ENCODE results near the gene TNFAIP8L1.

DNA sequence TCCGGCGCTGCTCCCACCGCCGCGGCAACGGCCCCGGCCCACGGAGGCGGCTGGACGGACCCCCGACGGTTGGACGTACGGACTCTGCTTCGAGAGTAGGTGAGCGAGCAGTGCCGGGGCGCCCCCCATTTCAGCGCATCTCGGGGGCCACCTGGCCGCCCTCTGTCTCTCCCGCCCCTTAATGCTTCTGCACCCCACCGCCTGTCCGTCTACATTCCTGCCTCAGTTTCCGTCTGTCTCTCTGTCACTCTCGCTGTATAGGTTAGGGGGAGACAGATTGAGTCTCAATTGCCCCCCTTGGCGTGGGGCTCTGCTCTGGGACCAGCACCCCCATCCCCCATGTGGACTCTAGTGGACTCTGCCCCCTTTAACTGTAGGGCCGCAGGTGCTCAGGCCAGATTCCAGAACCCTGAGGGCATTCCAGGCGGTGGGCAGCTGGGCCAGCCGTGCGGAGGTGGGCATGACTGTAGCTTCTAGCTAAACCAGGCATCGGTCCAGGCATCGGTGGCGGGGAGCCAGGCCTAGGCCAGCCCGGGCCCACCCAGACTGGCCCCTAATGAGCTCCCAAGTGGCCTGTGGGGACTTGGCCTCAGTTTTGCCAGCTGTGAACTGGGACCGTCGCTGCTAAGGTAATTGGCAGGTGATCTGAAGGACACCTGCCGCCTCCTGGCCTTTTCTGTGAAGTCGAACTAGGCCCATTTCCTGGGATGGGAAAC is 373 bp downstream of the TNFAIP8L1 start:
- TF ChIP-seq, protein P1, sequence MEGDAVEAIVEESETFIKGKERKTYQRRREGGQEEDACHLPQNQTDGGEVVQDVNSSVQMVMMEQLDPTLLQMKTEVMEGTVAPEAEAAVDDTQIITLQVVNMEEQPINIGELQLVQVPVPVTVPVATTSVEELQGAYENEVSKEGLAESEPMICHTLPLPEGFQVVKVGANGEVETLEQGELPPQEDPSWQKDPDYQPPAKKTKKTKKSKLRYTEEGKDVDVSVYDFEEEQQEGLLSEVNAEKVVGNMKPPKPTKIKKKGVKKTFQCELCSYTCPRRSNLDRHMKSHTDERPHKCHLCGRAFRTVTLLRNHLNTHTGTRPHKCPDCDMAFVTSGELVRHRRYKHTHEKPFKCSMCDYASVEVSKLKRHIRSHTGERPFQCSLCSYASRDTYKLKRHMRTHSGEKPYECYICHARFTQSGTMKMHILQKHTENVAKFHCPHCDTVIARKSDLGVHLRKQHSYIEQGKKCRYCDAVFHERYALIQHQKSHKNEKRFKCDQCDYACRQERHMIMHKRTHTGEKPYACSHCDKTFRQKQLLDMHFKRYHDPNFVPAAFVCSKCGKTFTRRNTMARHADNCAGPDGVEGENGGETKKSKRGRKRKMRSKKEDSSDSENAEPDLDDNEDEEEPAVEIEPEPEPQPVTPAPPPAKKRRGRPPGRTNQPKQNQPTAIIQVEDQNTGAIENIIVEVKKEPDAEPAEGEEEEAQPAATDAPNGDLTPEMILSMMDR (IDR thresholded peaks at IDR 0.05; ENCODE audit: low read length): no peak
- TF ChIP-seq EZH2 (IDR thresholded peaks at IDR 0.05; ENCODE audit: borderline replicate concordance, low read length): no peak

All from OCI-LY1 (cell line).